HEK293T (cell line): Measurements from ENCODE around the gene AQP5.

ENCODE experiments used
- ARNT ChIP-seq: fragments of 450-650 bp; IDR thresholded peaks from 2 replicates; pipeline ENCODE4 v1.6.1; 2017; ENCODE audit warnings: mild to moderate bottlenecking
- BHLHE40 ChIP-seq: fragments of 450-650 bp; IDR thresholded peaks from 2 replicates; pipeline ENCODE4 v1.6.1; 2016; ENCODE audit warnings: mild to moderate bottlenecking, moderate library complexity, borderline replicate concordance
- CTBP1 ChIP-seq: fragments of 450-650 bp; IDR thresholded peaks from 2 replicates; pipeline ENCODE4 v1.6.1; 2016; ENCODE audit warnings: borderline replicate concordance
- ELF4 ChIP-seq: fragments of 450-650 bp; IDR thresholded peaks from 2 replicates; pipeline ENCODE4 v1.6.1; 2017; ENCODE audit warnings: antibody characterized with exemption
- FOXA1 ChIP-seq: fragments of 450-650 bp; IDR thresholded peaks from 2 replicates; pipeline ENCODE4 v1.6.1; 2016; ENCODE audit warnings: mild to moderate bottlenecking
- FOXK2 ChIP-seq: fragments of 450-650 bp; IDR thresholded peaks from 2 replicates; pipeline ENCODE4 v1.6.1; 2016; ENCODE audit warnings: mild to moderate bottlenecking
- FOXM1 ChIP-seq: fragments of 450-650 bp; IDR thresholded peaks from 2 replicates; pipeline ENCODE4 v1.6.1; 2017; ENCODE audit warnings: mild to moderate bottlenecking, borderline replicate concordance
- LEF1 ChIP-seq: fragments of 450-650 bp; IDR thresholded peaks from 2 replicates; pipeline ENCODE4 v1.6.1; 2017; ENCODE audit warnings: mild to moderate bottlenecking, borderline replicate concordance
- NFRKB ChIP-seq: fragments of 450-650 bp; IDR thresholded peaks from 2 replicates; pipeline ENCODE4 v1.6.1; 2016; ENCODE audit warnings: mild to moderate bottlenecking, moderate library complexity
- SP1 ChIP-seq: fragments of 450-650 bp; IDR thresholded peaks from 2 replicates; pipeline ENCODE4 v1.6.1; 2017
- TARDBP ChIP-seq: fragments of 450-650 bp; IDR thresholded peaks from 2 replicates; pipeline ENCODE4 v1.6.1; 2016
- TF ChIP-seq, protein P1 (sequence below): fragments of 450-650 bp; IDR thresholded peaks from 2 replicates; pipeline ENCODE4 v1.6.1; 2016

DNA sequence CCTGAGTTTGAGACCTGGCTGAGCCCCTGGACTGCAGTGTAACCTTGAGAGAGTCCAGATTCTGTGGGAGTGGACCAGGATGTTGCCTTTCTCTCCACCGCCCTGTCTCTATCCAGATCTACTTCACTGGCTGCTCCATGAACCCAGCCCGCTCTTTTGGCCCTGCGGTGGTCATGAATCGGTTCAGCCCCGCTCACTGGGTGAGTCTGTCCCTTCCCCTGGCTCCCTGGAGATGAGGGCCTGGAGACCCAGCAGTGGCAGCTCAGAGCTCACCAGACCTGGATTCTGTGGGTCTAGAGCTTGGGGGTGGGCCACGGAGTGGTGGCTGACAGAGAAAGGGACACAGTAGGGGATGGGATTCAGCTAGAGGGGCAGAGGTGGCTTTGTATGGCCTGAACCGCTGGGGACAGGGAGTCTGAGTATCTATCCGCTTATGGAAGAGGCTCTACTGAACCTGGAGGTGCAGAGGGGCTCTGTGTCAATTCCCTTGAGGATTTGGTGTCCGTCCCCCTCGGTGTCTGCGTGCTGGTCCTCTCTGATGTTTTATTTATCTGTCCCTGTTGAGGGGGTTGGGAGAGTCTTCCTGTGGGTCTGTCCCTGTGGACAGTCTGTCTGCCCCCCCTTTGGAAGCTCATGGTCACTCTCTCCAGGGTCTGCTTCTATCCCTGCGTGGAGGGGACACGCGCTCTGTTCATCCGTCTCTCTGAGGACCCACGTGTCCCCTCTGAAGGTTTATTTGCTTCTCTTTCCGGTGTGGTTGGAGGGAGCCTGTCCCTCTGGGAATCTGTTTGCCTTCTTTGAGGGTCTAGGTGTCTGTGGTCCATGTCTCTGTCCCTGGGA, 2.5 kb downstream of the AQP5 start:
- no peak for TF ChIP-seq SP1
- no peak for TF ChIP-seq ARNT
- TF ChIP-seq LEF1, result no peak
- no peak for TF ChIP-seq BHLHE40
- TF ChIP-seq FOXA1, result no peak
- no peak for TF ChIP-seq FOXK2
- no peak for TF ChIP-seq ELF4
- no peak for TF ChIP-seq TARDBP
- no peak for TF ChIP-seq FOXM1
- no peak for TF ChIP-seq NFRKB
- TF ChIP-seq, protein P1, sequence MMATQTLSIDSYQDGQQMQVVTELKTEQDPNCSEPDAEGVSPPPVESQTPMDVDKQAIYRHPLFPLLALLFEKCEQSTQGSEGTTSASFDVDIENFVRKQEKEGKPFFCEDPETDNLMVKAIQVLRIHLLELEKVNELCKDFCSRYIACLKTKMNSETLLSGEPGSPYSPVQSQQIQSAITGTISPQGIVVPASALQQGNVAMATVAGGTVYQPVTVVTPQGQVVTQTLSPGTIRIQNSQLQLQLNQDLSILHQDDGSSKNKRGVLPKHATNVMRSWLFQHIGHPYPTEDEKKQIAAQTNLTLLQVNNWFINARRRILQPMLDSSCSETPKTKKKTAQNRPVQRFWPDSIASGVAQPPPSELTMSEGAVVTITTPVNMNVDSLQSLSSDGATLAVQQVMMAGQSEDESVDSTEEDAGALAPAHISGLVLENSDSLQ, result no peak
- TF ChIP-seq CTBP1, result no peak
